ENCODE measurements around the gene RABGGTA.

Gene RABGGTA

GRCh38 chr14:24278424-24278823 lies 7.0 kb upstream of the RABGGTA start:
- no peak for DNase-seq

GRCh38 chr14:24277606-24278321 lies 6.4 kb upstream of the RABGGTA start:
- DNase-seq: peak in 1 of 2 experiments; percentile 20

GRCh38 chr14:24277071-24277470 lies 5.7 kb upstream of the RABGGTA start:
- DNase-seq: no peak

GRCh38 chr14:24274101-24274543 lies 2.7 kb upstream of the RABGGTA start:
- peak; percentile 29 to 72 for DNase-seq

GRCh38 chr14:24273422-24273998 lies 2.1 kb upstream of the RABGGTA start:
- DNase-seq: no peak

- no peak for DNase-seq
Measured at GRCh38 chr14:24272467-24272866, 1.1 kb upstream of the RABGGTA start.

- no peak for DNase-seq
Measured at GRCh38 chr14:24271834-24272263, 452 bp upstream of the RABGGTA start.

- no peak for DNase-seq
Measured at GRCh38 chr14:24270537-24271133, 762 bp downstream of the RABGGTA start.

GRCh38 chr14:24269910-24270536 lies 1.4 kb downstream of the RABGGTA start:
- DNase-seq: no peak

GRCh38 chr14:24269368-24269767 lies 2.0 kb downstream of the RABGGTA start:
- no peak for DNase-seq

- no peak for DNase-seq
Measured at GRCh38 chr14:24268225-24268624, 3.2 kb downstream of the RABGGTA start.

GRCh38 chr14:24267516-24267915 lies 3.9 kb downstream of the RABGGTA start:
- no peak for DNase-seq

GRCh38 chr14:24266344-24267244 lies 4.8 kb downstream of the RABGGTA start:
- DNase-seq: no peak

- DNase-seq: no peak
Measured at GRCh38 chr14:24264298-24264697, 7.1 kb downstream of the RABGGTA start.

- DNase-seq: no peak
Measured at GRCh38 chr14:24263848-24264247, 7.5 kb downstream of the RABGGTA start.

GRCh38 chr14:24262821-24263733 lies 8.3 kb downstream of the RABGGTA start, which contains the start of gene TGM1:
TGM1 (minus strand) TSS chr14:24263177; CDS start chr14:24262352, 825 bp downstream.
- DNase-seq: no peak

- DNase-seq: no peak
Measured at GRCh38 chr14:24261969-24262327, 9.4 kb downstream of the RABGGTA start.

GRCh38 chr14:24261256-24261968 lies 10.0 kb downstream of the RABGGTA start:
- DNase-seq: no peak

GRCh38 chr14:24260780-24261157 lies 10.6 kb downstream of the RABGGTA start:
- no peak for DNase-seq

GRCh38 chr14:24260026-24260779 lies 11.2 kb downstream of the RABGGTA start:
- no peak for DNase-seq

Data from stimulated activated CD4-positive, alpha-beta T cell treated with anti-CD3 and anti-CD28 coated beads, Interleukin-4, amount 100 ng/mL, for 4 hours (primary cell).